HG03575 (cell line): ENCODE data around the gene DENND5A.

ENCODE experiments used
- ATAC-seq: cut with Tn5 transposase; IDR thresholded peaks from one replicate; pipeline ENCODE4 v1.9.1; 2021; ENCODE audit not compliant: unreplicated experiment, insufficient number of reproducible peaks, low FRiP score; ENCODE audit errors: extremely low read depth

DENND5A gene

GRCh38 chr11:9090488-9091043 lies 174.6 kb downstream of the DENND5A start:
- no peak for ATAC-seq

GRCh38 chr11:9089636-9090035 lies 175.5 kb downstream of the DENND5A start:
- no peak for ATAC-seq

GRCh38 chr11:9089061-9089460 lies 176.1 kb downstream of the DENND5A start:
- ATAC-seq, result no peak
